Neuronal stem cell (in vitro differentiated cells): ENCODE data around the gene AP1S3.

ENCODE experiments used
- DNase-seq: peaks from one replicate; pipeline ENCODE4 v3.0.0-alpha.2; 2013; ENCODE audit warnings: low spot score
- H2AFZ ChIP-seq: one replicate; pipeline ENCODE4 v1.6.1; 2013; ENCODE audit warnings: mild to moderate bottlenecking, low read length, inconsistent platforms
- H2AK5ac ChIP-seq: 2 replicates; pipeline ENCODE4 v1.6.1; 2013; ENCODE audit warnings: low read depth, mild to moderate bottlenecking, inconsistent platforms, low read length, moderate library complexity, mixed read lengths
- H2BK120ac ChIP-seq: 2 replicates; pipeline ENCODE4 v1.6.1; 2013; ENCODE audit warnings: low read depth, mild to moderate bottlenecking, inconsistent platforms, low read length, moderate library complexity, mixed read lengths
- H2BK12ac ChIP-seq: one replicate; pipeline ENCODE4 v1.6.1; 2013; ENCODE audit warnings: low read length, inconsistent platforms
- H2BK15ac ChIP-seq: 2 replicates; pipeline ENCODE4 v1.6.1; 2013; ENCODE audit warnings: mild to moderate bottlenecking, low read length, inconsistent platforms, mixed read lengths
- H2BK5ac ChIP-seq: one replicate; pipeline ENCODE4 v1.6.1; 2013; ENCODE audit warnings: inconsistent platforms, mild to moderate bottlenecking, low read length, moderate library complexity
- H3K14ac ChIP-seq: one replicate; pipeline ENCODE4 v1.6.1; 2013; ENCODE audit warnings: low read length, inconsistent platforms
- H3K18ac ChIP-seq: 2 replicates; pipeline ENCODE4 v1.6.1; 2013; ENCODE audit warnings: low read length, inconsistent platforms
- H3K23ac ChIP-seq: 2 replicates; pipeline ENCODE4 v1.6.1; 2013; ENCODE audit warnings: low read depth, mild to moderate bottlenecking, mixed read lengths, low read length, inconsistent platforms; ENCODE audit not compliant: poor library complexity
- H3K27ac ChIP-seq: replicated peaks from 3 replicates; pipeline ENCODE4 v1.5.1; 2013; ENCODE audit warnings: low read length, inconsistent platforms
- H3K27me3 ChIP-seq, 3 experiments: 2 replicates each; pipeline ENCODE4 v1.6.1; 2013; ENCODE audit warnings: low read length in 3 of 3, mild to moderate bottlenecking in 2 of 3, inconsistent platforms in 1 of 3, low read depth in 1 of 3, mixed read lengths in 1 of 3, moderate library complexity in 1 of 3; ENCODE audit not compliant: control insufficient read depth in 3 of 3, insufficient read depth in 3 of 3
- H3K36me3 ChIP-seq, 2 donors: replicated peaks in 1 of 2; 2 replicates each; pipeline ENCODE4 v1.6.1; 2013; ENCODE audit warnings: low read length in 2 of 2; ENCODE audit not compliant: control insufficient read depth in 2 of 2, insufficient read depth in 2 of 2
- H3K4ac ChIP-seq: 2 replicates; pipeline ENCODE4 v1.6.1; 2013; ENCODE audit warnings: inconsistent platforms, mild to moderate bottlenecking, low read length, moderate library complexity
- H3K4me1 ChIP-seq, 2 donors: 1 replicate in 1 of 2; 2 replicates in 1 of 2; pipeline ENCODE4 v1.6.1; 2013; ENCODE audit warnings: low read length in 2 of 2, low read depth in 1 of 2; ENCODE audit not compliant: control insufficient read depth in 2 of 2, insufficient read depth in 1 of 2
- H3K4me2 ChIP-seq: one replicate; pipeline ENCODE4 v1.6.1; 2013; ENCODE audit warnings: mild to moderate bottlenecking, low read length, inconsistent platforms; ENCODE audit not compliant: insufficient read depth, poor library complexity, severe bottlenecking
- H3K4me3 ChIP-seq, 2 donors: 2 replicates each; pipeline ENCODE4 v1.5.1; 2013; ENCODE audit warnings: low read length in 2 of 2, mild to moderate bottlenecking in 2 of 2, inconsistent platforms in 1 of 2, moderate library complexity in 1 of 2
- H3K79me1 ChIP-seq: one replicate; pipeline ENCODE4 v1.6.1; 2013; ENCODE audit warnings: low read depth, mild to moderate bottlenecking, inconsistent platforms, low read length, moderate library complexity
- H3K9ac ChIP-seq: one replicate; pipeline ENCODE4 v1.6.1; 2013; ENCODE audit warnings: mild to moderate bottlenecking, low read depth, low read length, inconsistent platforms; ENCODE audit not compliant: poor library complexity
- H3K9me3 ChIP-seq, 2 donors: replicated peaks in 1 of 2; 2 replicates each; pipeline versions ENCODE3 to v1.6.1; 2013; ENCODE audit warnings: low read length in 2 of 2, mild to moderate bottlenecking in 2 of 2, inconsistent platforms in 1 of 2, low read depth in 1 of 2, mixed read lengths in 1 of 2, moderate library complexity in 1 of 2; ENCODE audit not compliant: control insufficient read depth in 2 of 2, insufficient read depth in 1 of 2
- H4K8ac ChIP-seq: one replicate; pipeline ENCODE4 v1.6.1; 2013; ENCODE audit warnings: low read depth, mild to moderate bottlenecking, inconsistent platforms, low read length, moderate library complexity
- H4K91ac ChIP-seq: one replicate; pipeline ENCODE4 v1.6.1; 2013; ENCODE audit warnings: low read length, low read depth, mild to moderate bottlenecking, inconsistent platforms; ENCODE audit not compliant: poor library complexity
- WGBS, 2 donors: extraction: QIAGEN DNeasy Blood & Tissue Kit; methylation state at CpG; one replicate each; pipeline ENCODE4 v1.1.7; 2013; ENCODE audit warnings: missing lambda C conversion rate in 2 of 2, mixed read lengths in 1 of 2; ENCODE audit not compliant: insufficient read length in 2 of 2, insufficient replicate concordance in 1 of 2; ENCODE audit errors: extremely low coverage in 2 of 2; 5-methylcytosine and 5-hydroxymethylcytosine counted together

Gene AP1S3

DNA sequence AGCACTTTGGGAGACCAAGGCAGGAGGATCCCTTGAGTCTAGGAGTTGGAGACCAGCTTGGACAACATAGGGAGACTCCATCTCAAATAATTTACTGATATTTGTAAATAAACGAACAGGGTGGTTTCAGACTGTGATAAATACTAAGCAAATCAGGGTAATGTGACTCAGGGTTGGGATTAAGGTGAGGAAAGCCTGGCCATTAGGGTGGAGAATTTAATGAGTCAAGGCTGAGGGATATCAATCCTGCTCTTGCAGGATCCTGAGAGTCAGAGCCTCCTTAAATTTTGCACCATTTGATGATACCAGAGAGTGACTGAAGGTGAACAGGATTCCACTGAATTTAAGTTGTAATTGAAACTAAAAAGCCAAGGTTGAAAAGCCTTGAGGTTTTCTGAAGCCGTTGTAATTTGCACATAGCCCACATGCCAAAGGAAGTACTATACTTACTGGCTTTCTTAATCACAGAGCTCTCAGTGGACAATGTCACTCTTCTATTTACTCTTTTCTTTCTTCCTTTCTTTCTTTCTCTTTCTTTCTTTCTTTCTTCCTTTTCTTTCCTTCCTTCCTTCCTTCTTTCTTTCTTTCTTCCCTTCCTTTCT lies 28.6 kb upstream of the AP1S3 start:
- Histone ChIP-seq H3K9me3 (peaks cover 0 to 2% of the 10 kb centered on the region in 2 donors), H3K27ac (no peak overlapping the region), H3K14ac (no peak overlapping the region), H2BK15ac (no peak overlapping the region), H3K18ac (no peak overlapping the region), H2BK5ac (no peak overlapping the region), H4K91ac (no peak overlapping the region), H3K9ac (no peak overlapping the region), H2BK12ac (no peak overlapping the region), H3K36me3 (no peaks in the 10 kb centered on the region), H3K4me3 (no peak overlapping the region), H3K4me1 (peaks cover 0 to 1% of the 10 kb centered on the region in 2 donors), H3K4me2 (no peak overlapping the region), H3K79me1 (no peaks in the 10 kb centered on the region), H2AFZ (no peak overlapping the region), H3K27me3 (no peaks in the 10 kb centered on the region), H2AK5ac (no peak overlapping the region), H2BK120ac (no peak overlapping the region), H3K23ac (no peak overlapping the region), H4K8ac (no peak overlapping the region), H3K4ac (no peak overlapping the region)
- no peak for DNase-seq
- no CpG with 5 or more reads among the region's 2 CpGs for WGBS, 2 donors

DNA sequence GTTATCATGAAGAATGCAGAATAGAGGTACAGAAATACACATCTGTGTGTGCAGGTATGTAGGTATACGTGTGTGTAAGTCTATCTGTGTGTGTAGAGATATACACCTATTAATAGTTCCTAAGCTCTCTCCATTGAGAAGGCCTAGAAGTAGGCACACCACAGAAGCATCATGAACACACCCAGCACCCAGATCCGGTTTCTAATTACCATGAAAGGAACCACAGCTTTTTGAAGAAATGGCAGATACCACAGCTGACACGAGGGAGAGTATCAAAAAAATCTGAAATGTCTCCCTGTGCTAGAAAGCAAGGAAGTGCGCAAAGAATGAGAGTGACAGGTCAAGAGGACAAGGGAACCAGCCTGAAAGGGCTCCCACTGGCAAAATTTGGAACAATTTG lies 27.7 kb upstream of the AP1S3 start:
- H2BK12ac ChIP-seq: no peak overlapping the region
- no peak overlapping the region for H3K27ac ChIP-seq
- peaks cover 0 to 1% of the 10 kb centered on the region in 2 donors for H3K4me1 ChIP-seq
- no peak overlapping the region for H3K9ac ChIP-seq
- no peak overlapping the region for H3K14ac ChIP-seq
- H2BK120ac ChIP-seq: no peak overlapping the region
- H3K4ac ChIP-seq: no peak overlapping the region
- H3K36me3 ChIP-seq: no peaks in the 10 kb centered on the region
- H2BK15ac ChIP-seq: no peak overlapping the region
- WGBS, 2 donors: no CpG with 5 or more reads among the region's 4 CpGs
- no peak overlapping the region for H4K91ac ChIP-seq
- H3K4me2 ChIP-seq: no peak overlapping the region
- no peaks in the 10 kb centered on the region for H3K79me1 ChIP-seq
- H4K8ac ChIP-seq: no peak overlapping the region
- no peak overlapping the region for H3K18ac ChIP-seq
- H2AK5ac ChIP-seq: no peak overlapping the region
- H2AFZ ChIP-seq: no peak overlapping the region
- no peak overlapping the region for H3K23ac ChIP-seq
- peaks cover 0 to 2% of the 10 kb centered on the region in 2 donors for H3K9me3 ChIP-seq
- no peak overlapping the region for H2BK5ac ChIP-seq
- H3K4me3 ChIP-seq: no peak overlapping the region
- no peaks in the 10 kb centered on the region for H3K27me3 ChIP-seq
- no peak for DNase-seq

DNA sequence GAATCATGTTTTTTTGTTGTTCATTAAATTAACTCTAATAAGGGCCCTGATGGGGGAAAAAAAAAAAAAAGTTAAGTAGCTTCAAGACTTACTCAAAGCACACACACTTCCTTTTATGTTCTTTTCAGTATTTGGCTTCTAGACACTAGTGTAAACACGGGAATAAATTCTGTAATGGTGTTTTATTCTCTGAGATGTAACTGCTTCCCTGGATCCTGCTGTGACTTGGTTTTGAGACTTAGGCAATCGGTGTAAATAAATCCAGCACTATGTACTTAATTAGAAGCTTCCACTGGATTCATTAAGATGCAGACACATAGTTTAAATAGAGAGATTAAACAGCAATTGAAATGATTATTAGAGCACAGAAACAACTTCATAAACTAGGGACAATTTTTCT lies 26.1 kb upstream of the AP1S3 start:
- no peak overlapping the region for H3K23ac ChIP-seq
- no peak overlapping the region for H2BK5ac ChIP-seq
- H3K4me1 ChIP-seq: peaks cover 0 to 4% of the 10 kb centered on the region in 2 donors
- no peak overlapping the region for H3K27ac ChIP-seq
- H3K79me1 ChIP-seq: no peaks in the 10 kb centered on the region
- H3K9me3 ChIP-seq: peaks cover 0 to 2% of the 10 kb centered on the region in 2 donors
- H3K27me3 ChIP-seq: no peaks in the 10 kb centered on the region
- H2BK120ac ChIP-seq: no peak overlapping the region
- no peak overlapping the region for H3K14ac ChIP-seq
- DNase-seq: no peak
- no peak overlapping the region for H3K4ac ChIP-seq
- H2BK15ac ChIP-seq: no peak overlapping the region
- no peak overlapping the region for H2BK12ac ChIP-seq
- H3K9ac ChIP-seq: no peak overlapping the region
- no peak overlapping the region for H3K18ac ChIP-seq
- no peak overlapping the region for H4K8ac ChIP-seq
- H2AFZ ChIP-seq: no peak overlapping the region
- no CpG with 5 or more reads among the region's 2 CpGs for WGBS, 2 donors
- no peak overlapping the region for H3K4me2 ChIP-seq
- no peak overlapping the region for H3K4me3 ChIP-seq
- H2AK5ac ChIP-seq: no peak overlapping the region
- no peak overlapping the region for H4K91ac ChIP-seq
- H3K36me3 ChIP-seq: no peaks in the 10 kb centered on the region

DNA sequence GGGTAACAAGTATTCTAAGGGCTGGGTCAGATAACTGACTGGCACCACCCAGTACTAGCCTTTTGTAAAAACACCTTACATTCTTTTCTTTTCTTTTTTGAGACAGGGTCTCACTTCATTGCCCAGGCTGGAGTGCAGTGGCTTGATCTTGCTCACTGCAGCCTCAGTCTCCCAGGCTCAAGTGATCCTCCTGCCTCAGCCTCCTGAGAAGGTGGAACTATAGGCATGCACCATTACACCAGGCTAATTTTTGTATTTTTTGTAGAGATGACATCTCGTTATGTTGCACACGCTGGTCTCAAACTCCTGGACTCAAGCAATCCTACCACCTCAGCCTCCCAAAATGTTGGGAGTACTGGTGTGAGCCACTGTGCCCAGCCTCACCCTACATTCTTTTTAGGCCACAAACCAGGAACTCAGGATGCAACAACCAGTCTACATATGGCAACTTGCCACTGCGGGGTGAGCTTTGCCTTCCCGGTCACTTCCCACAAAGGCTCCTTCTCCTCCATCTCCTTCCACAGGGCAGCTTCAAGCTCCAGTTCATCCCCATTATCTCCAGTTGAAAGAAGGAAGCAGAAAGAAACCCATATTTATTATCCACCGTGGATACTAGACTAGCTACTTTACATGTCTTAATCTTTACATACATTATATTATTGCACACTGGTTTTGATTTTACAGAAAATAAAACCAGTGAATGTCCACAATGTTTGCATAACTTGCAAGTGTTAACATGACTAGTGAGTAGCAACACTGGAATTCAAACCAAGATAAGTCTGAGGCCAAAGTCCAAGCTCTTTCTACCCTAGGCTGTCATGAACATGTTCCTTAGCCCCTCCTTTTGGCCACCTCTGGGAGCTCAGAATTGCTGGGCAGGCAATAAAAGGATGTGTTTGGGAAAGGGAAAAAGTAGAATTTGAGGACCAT lies 23.7 kb upstream of the AP1S3 start:
- H3K18ac ChIP-seq: no peak overlapping the region
- DNase-seq: no peak
- H3K36me3 ChIP-seq: no peaks in the 10 kb centered on the region
- H3K23ac ChIP-seq: no peak overlapping the region
- no peak overlapping the region for H2AK5ac ChIP-seq
- H2BK12ac ChIP-seq: no peak overlapping the region
- no peak overlapping the region for H2AFZ ChIP-seq
- peaks cover 0 to 3% of the 10 kb centered on the region in 2 donors for H3K4me1 ChIP-seq
- H3K27ac ChIP-seq: no peak overlapping the region
- no peaks in the 10 kb centered on the region for H3K79me1 ChIP-seq
- H3K4ac ChIP-seq: no peak overlapping the region
- H3K9me3 ChIP-seq: no peaks in the 10 kb centered on the region
- H3K4me2 ChIP-seq: no peak overlapping the region
- H4K91ac ChIP-seq: no peak overlapping the region
- H4K8ac ChIP-seq: no peak overlapping the region
- no peak overlapping the region for H2BK120ac ChIP-seq
- H2BK5ac ChIP-seq: no peak overlapping the region
- H3K27me3 ChIP-seq: no peaks in the 10 kb centered on the region
- H3K14ac ChIP-seq: no peak overlapping the region
- no CpG with 5 or more reads among the region's 5 CpGs for WGBS, 2 donors
- no peak overlapping the region for H3K9ac ChIP-seq
- H2BK15ac ChIP-seq: no peak overlapping the region
- H3K4me3 ChIP-seq: no peak overlapping the region
